ENCODE measurements around the gene VEPH1. TPM values are rescaled to one million over a fixed set of nuclear protein-coding genes. Genes with fewer than 3 reads are reported as not detected.

Gene VEPH1
- polyA plus RNA-seq, 1 donor (not counting 4 experiments of a cell fraction or from before 2014, with no cell fraction given) = 0.21 TPM

DNA sequence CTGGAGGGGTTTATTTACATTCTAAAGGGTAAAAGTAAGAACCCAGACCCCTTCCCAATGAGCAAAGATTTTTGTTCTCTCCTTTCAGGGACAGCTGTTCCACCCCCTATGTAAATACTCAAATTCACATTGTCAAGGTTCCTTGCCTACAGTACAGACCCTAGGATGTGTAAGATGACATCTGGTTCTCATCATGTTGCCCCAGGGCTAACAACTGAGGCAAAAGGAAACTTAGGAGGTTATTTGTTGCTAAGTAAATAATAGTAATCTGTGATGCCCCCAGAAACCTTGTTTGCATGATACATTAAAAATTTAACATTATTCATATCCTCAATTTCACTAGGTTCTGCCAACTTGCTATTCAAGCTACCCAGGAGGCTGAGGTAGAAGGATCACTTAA is 208.3 kb downstream of the VEPH1 start:
- H3K4me1 ChIP-seq (ENCODE audit: control insufficient read depth, extremely low read depth, insufficient read depth, low read length) = no peaks in the 10 kb centered on the region
- no peak overlapping the region for H3K4me3 ChIP-seq (ENCODE audit: control insufficient read depth in 2 of 3, extremely low read depth in 1 of 3, insufficient read depth in 2 of 3, low read depth in 1 of 3, low read length in 3 of 3)
- no peak overlapping the region for H3K27ac ChIP-seq (ENCODE audit: control insufficient read depth, insufficient read depth, low read length)
- H3K79me2 ChIP-seq (ENCODE audit: control insufficient read depth, insufficient read depth, low read length) = no peaks in the 10 kb centered on the region
- no peaks in the 10 kb centered on the region for H4K20me1 ChIP-seq (ENCODE audit: control insufficient read depth, extremely low read depth, insufficient read depth, low read length)
- no peaks in the 10 kb centered on the region for H3K36me3 ChIP-seq (ENCODE audit: control insufficient read depth in 2 of 2, extremely low read depth in 1 of 2, insufficient read depth in 2 of 2, low read length in 2 of 2)
- no peaks in the 10 kb centered on the region for H3K9me1 ChIP-seq (ENCODE audit: control insufficient read depth, extremely low read depth, insufficient read depth, low read length)
- H3K4me2 ChIP-seq (ENCODE audit: control insufficient read depth, extremely low read depth, insufficient read depth, low read depth, low read length) = no peak overlapping the region
- H2AFZ ChIP-seq (ENCODE audit: control insufficient read depth, low read length) = no peak overlapping the region
- no peaks in the 10 kb centered on the region for H3K9me3 ChIP-seq (ENCODE audit: control insufficient read depth, low read depth, low read length)
- FAIRE-seq = no peak
- no peak overlapping the region for H3K9ac ChIP-seq (ENCODE audit: control insufficient read depth, extremely low read depth, insufficient read depth, low read length)
- H3K27me3 ChIP-seq (ENCODE audit: control insufficient read depth, extremely low read depth, insufficient read depth, low read length) = peaks cover 4% of the 10 kb centered on the region
- TF ChIP-seq, protein P1, sequence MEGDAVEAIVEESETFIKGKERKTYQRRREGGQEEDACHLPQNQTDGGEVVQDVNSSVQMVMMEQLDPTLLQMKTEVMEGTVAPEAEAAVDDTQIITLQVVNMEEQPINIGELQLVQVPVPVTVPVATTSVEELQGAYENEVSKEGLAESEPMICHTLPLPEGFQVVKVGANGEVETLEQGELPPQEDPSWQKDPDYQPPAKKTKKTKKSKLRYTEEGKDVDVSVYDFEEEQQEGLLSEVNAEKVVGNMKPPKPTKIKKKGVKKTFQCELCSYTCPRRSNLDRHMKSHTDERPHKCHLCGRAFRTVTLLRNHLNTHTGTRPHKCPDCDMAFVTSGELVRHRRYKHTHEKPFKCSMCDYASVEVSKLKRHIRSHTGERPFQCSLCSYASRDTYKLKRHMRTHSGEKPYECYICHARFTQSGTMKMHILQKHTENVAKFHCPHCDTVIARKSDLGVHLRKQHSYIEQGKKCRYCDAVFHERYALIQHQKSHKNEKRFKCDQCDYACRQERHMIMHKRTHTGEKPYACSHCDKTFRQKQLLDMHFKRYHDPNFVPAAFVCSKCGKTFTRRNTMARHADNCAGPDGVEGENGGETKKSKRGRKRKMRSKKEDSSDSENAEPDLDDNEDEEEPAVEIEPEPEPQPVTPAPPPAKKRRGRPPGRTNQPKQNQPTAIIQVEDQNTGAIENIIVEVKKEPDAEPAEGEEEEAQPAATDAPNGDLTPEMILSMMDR (optimal IDR thresholded peaks at IDR 0.05 in 1 of 3, IDR thresholded peaks at IDR 0.05 in 1 of 3, conservative IDR thresholded peaks at IDR 0.05 in 1 of 3; ENCODE audit: extremely low read depth in 1 of 3, insufficient read depth in 2 of 3, low read length in 3 of 3) = no peak
- TF ChIP-seq EZH2 (IDR thresholded peaks at IDR 0.05; ENCODE audit: low read length) = no peak
- dilution Hi-C loops (cut with MboI; ENCODE audit: extremely low pct_ligation_motif_present, low sequenced_read_pairs) = no loop called here
- DNase-seq (ENCODE audit: low read depth, low spot score) = no peak

DNA sequence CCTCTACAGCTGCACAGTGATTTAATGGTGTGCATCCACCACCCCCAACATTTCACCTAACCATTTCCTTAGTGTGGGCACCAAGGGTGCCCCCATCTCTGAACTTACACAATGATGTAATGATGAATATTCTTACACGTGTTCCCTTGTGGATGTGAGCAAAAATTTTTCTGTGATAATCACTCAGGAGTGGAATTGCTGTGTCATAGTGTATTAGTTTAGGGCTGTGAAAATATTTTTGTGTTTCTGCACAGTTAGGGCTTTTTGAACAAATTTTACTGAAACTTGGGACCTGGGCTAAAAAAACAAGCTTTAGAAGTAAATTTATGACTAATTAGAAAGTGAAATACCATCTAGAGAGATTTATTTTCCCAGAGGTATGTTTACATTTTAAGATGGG is 208.7 kb downstream of the VEPH1 start:
- FAIRE-seq (no peak), DNase-seq (ENCODE audit: low read depth, low spot score) (no peak)
- dilution Hi-C loops (cut with MboI; ENCODE audit: extremely low pct_ligation_motif_present, low sequenced_read_pairs) = no loop called here
- Histone ChIP-seq H3K4me1 (ENCODE audit: control insufficient read depth, extremely low read depth, insufficient read depth, low read length) (no peaks in the 10 kb centered on the region), H3K79me2 (ENCODE audit: control insufficient read depth, insufficient read depth, low read length) (no peaks in the 10 kb centered on the region), H3K36me3 (ENCODE audit: control insufficient read depth in 2 of 2, extremely low read depth in 1 of 2, insufficient read depth in 2 of 2, low read length in 2 of 2) (no peaks in the 10 kb centered on the region), H3K9me3 (ENCODE audit: control insufficient read depth, low read depth, low read length) (no peaks in the 10 kb centered on the region), H4K20me1 (ENCODE audit: control insufficient read depth, extremely low read depth, insufficient read depth, low read length) (no peaks in the 10 kb centered on the region), H3K27ac (ENCODE audit: control insufficient read depth, insufficient read depth, low read length) (no peak overlapping the region), H3K27me3 (ENCODE audit: control insufficient read depth, extremely low read depth, insufficient read depth, low read length) (peaks cover 4% of the 10 kb centered on the region), H3K9ac (ENCODE audit: control insufficient read depth, extremely low read depth, insufficient read depth, low read length) (no peak overlapping the region), H3K9me1 (ENCODE audit: control insufficient read depth, extremely low read depth, insufficient read depth, low read length) (no peaks in the 10 kb centered on the region), H2AFZ (ENCODE audit: control insufficient read depth, low read length) (no peak overlapping the region), H3K4me2 (ENCODE audit: control insufficient read depth, extremely low read depth, insufficient read depth, low read depth, low read length) (no peak overlapping the region), H3K4me3 (ENCODE audit: control insufficient read depth in 2 of 3, extremely low read depth in 1 of 3, insufficient read depth in 2 of 3, low read depth in 1 of 3, low read length in 3 of 3) (no peak overlapping the region)
- TF ChIP-seq, protein P1 (optimal IDR thresholded peaks at IDR 0.05 in 1 of 3, IDR thresholded peaks at IDR 0.05 in 1 of 3, conservative IDR thresholded peaks at IDR 0.05 in 1 of 3; ENCODE audit: extremely low read depth in 1 of 3, insufficient read depth in 2 of 3, low read length in 3 of 3) = no peak
- TF ChIP-seq EZH2 (IDR thresholded peaks at IDR 0.05; ENCODE audit: low read length) = no peak
